ENCODE measurements around the gene LRTM1. TPM values are rescaled to one million over a fixed set of nuclear protein-coding genes. Genes with fewer than 3 reads are reported as not detected.

LRTM1 gene
- total RNA-seq, 1 donor from 2014 or later, result not detected

DNA sequence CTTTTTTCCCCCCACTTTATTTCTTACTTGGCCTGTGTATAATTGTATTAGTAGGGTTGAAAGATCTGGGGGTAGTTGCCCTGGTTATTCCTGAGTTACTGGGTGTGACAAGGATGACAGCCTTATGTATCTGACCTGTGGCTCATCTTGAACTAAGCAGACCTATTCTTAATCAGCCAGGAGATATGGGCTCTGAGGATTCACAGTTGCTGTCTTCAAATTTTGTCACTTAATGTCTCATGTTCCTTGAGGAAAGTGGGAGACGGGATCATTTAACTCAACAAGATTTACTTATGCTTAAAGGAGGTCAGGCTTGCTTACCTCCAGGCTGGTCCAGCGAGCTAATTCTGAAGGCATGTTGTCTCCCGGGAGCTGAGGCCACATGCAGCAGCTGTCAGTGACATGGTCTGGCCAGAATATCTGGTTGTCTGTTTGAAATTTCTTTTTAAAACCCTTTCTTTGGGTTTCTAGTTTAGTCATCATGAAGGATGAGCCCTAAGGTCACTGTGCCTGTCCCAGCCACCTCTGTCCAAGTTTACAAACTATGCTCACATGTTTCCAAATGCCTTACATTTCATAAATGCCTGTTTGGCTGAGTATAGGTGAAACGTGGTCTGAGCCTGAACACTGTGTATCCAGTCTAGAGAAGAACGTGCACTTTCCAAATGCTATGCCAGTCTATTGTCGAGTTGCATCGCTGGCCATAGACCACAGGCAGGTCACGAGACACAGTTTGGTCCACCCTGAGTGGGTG lies 26.8 kb downstream of the LRTM1 start:
- Mint-ChIP-seq H3K9me3 (ENCODE audit: low read depth) (no peaks in the 10 kb centered on the region), H3K4me3 (ENCODE audit: low read depth) (no peak overlapping the region), H3K27ac (no peak overlapping the region), H3K36me3 (ENCODE audit: insufficient read depth) (no peaks in the 10 kb centered on the region), H3K4me1 (ENCODE audit: low read depth) (peaks cover 2% of the 10 kb centered on the region), H3K27me3 (peaks cover 5% of the 10 kb centered on the region)
- TF ChIP-seq, protein P1, sequence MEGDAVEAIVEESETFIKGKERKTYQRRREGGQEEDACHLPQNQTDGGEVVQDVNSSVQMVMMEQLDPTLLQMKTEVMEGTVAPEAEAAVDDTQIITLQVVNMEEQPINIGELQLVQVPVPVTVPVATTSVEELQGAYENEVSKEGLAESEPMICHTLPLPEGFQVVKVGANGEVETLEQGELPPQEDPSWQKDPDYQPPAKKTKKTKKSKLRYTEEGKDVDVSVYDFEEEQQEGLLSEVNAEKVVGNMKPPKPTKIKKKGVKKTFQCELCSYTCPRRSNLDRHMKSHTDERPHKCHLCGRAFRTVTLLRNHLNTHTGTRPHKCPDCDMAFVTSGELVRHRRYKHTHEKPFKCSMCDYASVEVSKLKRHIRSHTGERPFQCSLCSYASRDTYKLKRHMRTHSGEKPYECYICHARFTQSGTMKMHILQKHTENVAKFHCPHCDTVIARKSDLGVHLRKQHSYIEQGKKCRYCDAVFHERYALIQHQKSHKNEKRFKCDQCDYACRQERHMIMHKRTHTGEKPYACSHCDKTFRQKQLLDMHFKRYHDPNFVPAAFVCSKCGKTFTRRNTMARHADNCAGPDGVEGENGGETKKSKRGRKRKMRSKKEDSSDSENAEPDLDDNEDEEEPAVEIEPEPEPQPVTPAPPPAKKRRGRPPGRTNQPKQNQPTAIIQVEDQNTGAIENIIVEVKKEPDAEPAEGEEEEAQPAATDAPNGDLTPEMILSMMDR (IDR thresholded peaks at IDR 0.05; ENCODE audit: unreplicated experiment), result no peak
- no peak for DNase-seq (ENCODE audit: low spot score, unreplicated experiment)

DNA sequence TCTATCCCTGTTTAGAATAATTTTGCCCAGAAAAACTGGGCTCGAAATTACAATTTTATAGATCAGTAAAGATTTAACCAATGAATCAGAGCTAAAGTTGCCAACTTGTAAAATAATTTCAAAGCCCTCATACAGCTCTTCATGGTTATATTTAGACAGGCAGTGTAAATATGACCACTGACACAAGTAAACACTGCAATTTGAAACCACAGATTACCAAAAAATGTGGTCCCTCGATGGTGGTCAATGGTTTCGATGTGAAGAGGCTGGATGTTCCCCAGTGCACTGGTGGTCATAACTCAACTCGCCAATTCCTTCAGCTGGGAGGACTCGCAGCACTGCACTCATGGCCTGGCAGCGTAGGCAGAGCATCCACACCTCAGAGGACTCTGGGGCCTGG lies 28.6 kb downstream of the LRTM1 start:
- Mint-ChIP-seq H3K36me3 (ENCODE audit: insufficient read depth) (no peaks in the 10 kb centered on the region), H3K27me3 (peaks cover 3% of the 10 kb centered on the region), H3K4me1 (ENCODE audit: low read depth) (peaks cover 2% of the 10 kb centered on the region), H3K27ac (no peak overlapping the region), H3K4me3 (ENCODE audit: low read depth) (no peak overlapping the region), H3K9me3 (ENCODE audit: low read depth) (no peaks in the 10 kb centered on the region)
- TF ChIP-seq, protein P1 (IDR thresholded peaks at IDR 0.05; ENCODE audit: unreplicated experiment), result no peak
- no peak for DNase-seq (ENCODE audit: low spot score, unreplicated experiment)

DNA sequence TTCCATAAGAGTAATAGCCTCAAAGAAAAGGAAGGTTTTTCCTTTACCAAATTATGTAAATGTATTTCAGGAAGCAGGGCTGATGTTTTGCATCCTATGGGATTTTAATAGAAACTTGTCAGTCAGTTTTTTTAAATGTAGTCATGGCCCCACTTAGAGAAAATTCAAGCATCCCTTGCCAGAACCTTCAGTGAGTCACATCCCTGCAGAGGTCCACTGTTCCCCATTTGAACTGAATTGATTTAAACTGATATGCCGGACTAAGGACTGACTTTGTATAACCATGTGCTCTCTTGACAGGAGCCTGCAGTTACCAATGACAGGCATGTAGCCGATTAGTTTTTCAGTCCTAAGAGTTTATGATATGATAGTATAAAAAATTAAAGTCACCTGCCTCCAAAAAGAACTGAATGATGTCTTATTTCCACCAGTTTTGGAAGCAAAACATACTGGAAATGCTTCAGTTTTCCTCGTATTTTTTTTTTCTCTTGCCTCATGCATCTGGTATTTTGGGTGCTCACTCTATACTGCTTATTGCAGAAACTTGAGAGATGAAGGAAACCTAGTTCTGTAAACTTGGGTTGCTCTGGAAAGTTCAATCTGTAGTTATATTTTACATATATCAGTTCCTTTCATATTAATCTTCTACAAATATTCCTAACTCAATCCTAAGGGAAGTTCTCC lies 30.7 kb downstream of the LRTM1 start:
- no peak for DNase-seq (ENCODE audit: low spot score, unreplicated experiment)
- Mint-ChIP-seq H3K4me1 (ENCODE audit: low read depth) (peaks cover 5% of the 10 kb centered on the region), H3K9me3 (ENCODE audit: low read depth) (no peaks in the 10 kb centered on the region), H3K4me3 (ENCODE audit: low read depth) (no peak overlapping the region), H3K27me3 (peaks cover 3% of the 10 kb centered on the region), H3K36me3 (ENCODE audit: insufficient read depth) (no peaks in the 10 kb centered on the region), H3K27ac (no peak overlapping the region)
- TF ChIP-seq, protein P1 (IDR thresholded peaks at IDR 0.05; ENCODE audit: unreplicated experiment), result no peak

DNA sequence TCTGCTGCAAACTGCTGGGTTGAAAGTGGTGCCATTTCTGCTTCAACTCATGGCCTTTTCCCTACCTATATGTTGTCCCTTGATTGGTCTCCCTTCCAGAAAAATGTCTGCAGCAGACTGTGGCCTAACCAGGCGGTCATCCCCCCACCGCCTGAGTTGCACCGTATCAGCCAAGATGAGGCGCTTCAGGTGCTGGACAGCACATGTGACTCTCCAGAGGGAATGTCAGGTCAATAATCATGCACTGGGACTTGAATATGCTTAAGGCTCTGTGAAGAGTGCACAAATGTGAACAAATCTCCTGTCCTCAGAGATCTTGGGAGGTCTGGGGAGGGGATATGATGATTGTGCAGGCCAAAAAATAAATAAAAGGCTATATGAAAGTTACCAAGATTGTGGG lies 32.2 kb downstream of the LRTM1 start:
- peaks cover 11% of the 10 kb centered on the region for H3K4me1 Mint-ChIP-seq (ENCODE audit: low read depth)
- no peaks in the 10 kb centered on the region for H3K9me3 Mint-ChIP-seq (ENCODE audit: low read depth)
- TF ChIP-seq, protein P1 (IDR thresholded peaks at IDR 0.05; ENCODE audit: unreplicated experiment), result no peak
- no peak for DNase-seq (ENCODE audit: low spot score, unreplicated experiment)
- no peaks in the 10 kb centered on the region for H3K36me3 Mint-ChIP-seq (ENCODE audit: insufficient read depth)
- no peak overlapping the region for H3K4me3 Mint-ChIP-seq (ENCODE audit: low read depth)
- H3K27me3 Mint-ChIP-seq, result peaks cover 3% of the 10 kb centered on the region
- no peak overlapping the region for H3K27ac Mint-ChIP-seq

DNA sequence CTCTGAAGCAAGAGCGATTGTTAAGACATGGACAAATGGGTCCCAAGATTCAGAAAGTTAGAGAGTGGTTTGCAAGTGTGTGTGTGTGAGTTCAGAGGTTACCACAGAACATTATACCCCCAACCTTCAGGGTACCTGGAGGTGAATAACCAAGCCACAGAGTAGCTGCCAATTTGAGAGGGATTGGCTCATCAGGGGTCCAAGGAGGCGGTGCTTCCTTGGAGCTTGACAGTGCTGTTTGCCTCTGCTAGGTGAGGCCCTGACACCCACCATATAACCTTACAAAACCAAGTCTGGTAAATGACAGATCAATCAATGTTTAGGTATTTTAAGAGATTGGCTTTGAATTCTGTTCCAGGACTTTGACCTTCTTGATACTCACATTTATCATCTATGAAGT lies 35.7 kb downstream of the LRTM1 start:
- no peak overlapping the region for H3K27ac Mint-ChIP-seq
- DNase-seq (ENCODE audit: low spot score, unreplicated experiment), result no peak
- H3K4me1 Mint-ChIP-seq (ENCODE audit: low read depth), result peaks cover 9% of the 10 kb centered on the region
- peaks cover 7% of the 10 kb centered on the region for H3K27me3 Mint-ChIP-seq
- TF ChIP-seq, protein P1 (IDR thresholded peaks at IDR 0.05; ENCODE audit: unreplicated experiment), result no peak
- no peak overlapping the region for H3K4me3 Mint-ChIP-seq (ENCODE audit: low read depth)
- H3K9me3 Mint-ChIP-seq (ENCODE audit: low read depth), result no peaks in the 10 kb centered on the region
- H3K36me3 Mint-ChIP-seq (ENCODE audit: insufficient read depth), result no peaks in the 10 kb centered on the region
